Measurements from ENCODE around the gene XIRP2. TPM values are rescaled to one million over a fixed set of nuclear protein-coding genes. Genes with fewer than 3 reads are reported as not detected.

Gene XIRP2
- total RNA-seq, 1 donor from 2014 or later = 0.25 TPM

DNA sequence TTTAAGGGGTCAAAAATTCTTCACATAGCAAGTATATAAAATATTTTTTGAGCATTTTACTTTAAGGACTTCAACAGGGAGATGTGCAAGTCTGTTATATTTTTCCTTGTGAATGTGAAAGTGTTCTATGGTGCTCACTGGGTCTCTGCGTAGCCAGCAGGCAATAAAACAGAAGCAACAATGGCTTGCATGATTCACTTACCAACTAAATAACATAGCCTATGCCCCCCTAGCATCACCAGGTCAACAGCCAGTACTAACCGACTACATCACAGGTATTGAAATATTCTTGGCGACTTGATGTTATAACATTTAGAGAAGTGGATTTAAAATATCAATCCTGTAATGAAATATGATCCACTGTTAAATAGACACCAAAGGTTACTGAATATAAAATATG is 398.9 kb downstream of the XIRP2 start:
- no peak for FAIRE-seq
- H3K9me3 Mint-ChIP-seq (ENCODE audit: unreplicated experiment) = no peaks in the 10 kb centered on the region
- H3K4me2 ChIP-seq (ENCODE audit: low read length) = no peak overlapping the region

DNA sequence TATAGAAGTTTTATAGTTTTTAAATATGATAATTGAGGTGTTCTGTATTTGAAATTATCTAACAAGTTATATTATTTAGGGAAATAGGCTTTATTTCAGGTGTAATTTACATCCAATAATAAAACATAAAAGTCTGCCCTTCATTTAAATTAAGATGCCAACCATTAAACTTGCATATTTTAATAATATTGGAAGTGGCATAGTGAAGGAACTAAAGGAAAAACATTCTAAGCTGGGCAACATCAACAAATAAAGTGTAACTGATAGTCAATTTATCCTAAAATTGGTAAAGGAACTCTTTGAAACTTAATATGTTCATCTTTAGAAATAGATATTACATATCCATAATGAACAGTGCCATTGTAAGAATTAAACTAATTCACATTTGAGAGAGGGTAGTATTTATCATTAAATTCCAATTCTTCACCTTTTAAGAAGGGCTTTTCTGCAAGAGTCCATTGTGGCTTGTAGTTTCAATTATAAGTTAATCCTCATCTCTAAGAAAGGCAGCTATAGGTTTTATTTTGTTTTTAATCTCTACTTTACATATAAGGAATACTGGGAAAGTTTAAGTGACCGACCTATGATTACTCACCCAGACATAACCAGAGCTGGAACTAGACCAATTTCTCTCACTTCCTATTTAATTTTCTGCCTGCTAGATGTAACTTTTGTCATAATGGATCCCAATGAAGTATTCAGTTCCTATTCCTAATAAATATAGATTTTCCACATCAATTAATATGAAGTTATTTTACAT is 401.6 kb downstream of the XIRP2 start:
- Histone ChIP-seq H3K79me2 (ENCODE audit: insufficient read depth, low read length) (no peaks in the 10 kb centered on the region), H3K36me3 (ENCODE audit: insufficient read depth, low read length) (no peaks in the 10 kb centered on the region), H3K9me3 (ENCODE audit: insufficient read depth, low read depth, low read length) (no peaks in the 10 kb centered on the region), H3K4me1 (ENCODE audit: insufficient read depth, low read length) (peaks cover 5% of the 10 kb centered on the region), H3K27me3 (ENCODE audit: insufficient read depth, low read length) (no peaks in the 10 kb centered on the region), H3K4me2 (ENCODE audit: low read length) (no peak overlapping the region), H4K20me1 (ENCODE audit: insufficient read depth, low read length) (peaks cover 6% of the 10 kb centered on the region), H3K9ac (ENCODE audit: low read length) (no peak overlapping the region), H3K4me3 (ENCODE audit: insufficient read depth, low read depth, low read length) (no peak overlapping the region), H2AFZ (ENCODE audit: low read depth, low read length) (no peak overlapping the region), H3K27ac (ENCODE audit: low read depth, low read length) (no peak overlapping the region)
- Mint-ChIP-seq H3K4me1 (ENCODE audit: low read depth, unreplicated experiment) (peaks cover 5% of the 10 kb centered on the region), H3K4me3 (ENCODE audit: unreplicated experiment) (no peak overlapping the region), H3K36me3 (ENCODE audit: low read depth, unreplicated experiment) (no peaks in the 10 kb centered on the region), H3K27ac (ENCODE audit: unreplicated experiment) (peak overlapping the region; percentile 28), H3K9me3 (ENCODE audit: unreplicated experiment) (no peaks in the 10 kb centered on the region), H3K27me3 (ENCODE audit: low read depth, unreplicated experiment) (no peaks in the 10 kb centered on the region)
- DNase-seq (ENCODE audit: low read depth) (peak; percentile 5), FAIRE-seq (no peak)
- TF ChIP-seq, protein P1, sequence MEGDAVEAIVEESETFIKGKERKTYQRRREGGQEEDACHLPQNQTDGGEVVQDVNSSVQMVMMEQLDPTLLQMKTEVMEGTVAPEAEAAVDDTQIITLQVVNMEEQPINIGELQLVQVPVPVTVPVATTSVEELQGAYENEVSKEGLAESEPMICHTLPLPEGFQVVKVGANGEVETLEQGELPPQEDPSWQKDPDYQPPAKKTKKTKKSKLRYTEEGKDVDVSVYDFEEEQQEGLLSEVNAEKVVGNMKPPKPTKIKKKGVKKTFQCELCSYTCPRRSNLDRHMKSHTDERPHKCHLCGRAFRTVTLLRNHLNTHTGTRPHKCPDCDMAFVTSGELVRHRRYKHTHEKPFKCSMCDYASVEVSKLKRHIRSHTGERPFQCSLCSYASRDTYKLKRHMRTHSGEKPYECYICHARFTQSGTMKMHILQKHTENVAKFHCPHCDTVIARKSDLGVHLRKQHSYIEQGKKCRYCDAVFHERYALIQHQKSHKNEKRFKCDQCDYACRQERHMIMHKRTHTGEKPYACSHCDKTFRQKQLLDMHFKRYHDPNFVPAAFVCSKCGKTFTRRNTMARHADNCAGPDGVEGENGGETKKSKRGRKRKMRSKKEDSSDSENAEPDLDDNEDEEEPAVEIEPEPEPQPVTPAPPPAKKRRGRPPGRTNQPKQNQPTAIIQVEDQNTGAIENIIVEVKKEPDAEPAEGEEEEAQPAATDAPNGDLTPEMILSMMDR (IDR thresholded peaks at IDR 0.05; ENCODE audit: insufficient read depth, low read depth, low read length) = no peak
- no peak for TF ChIP-seq EZH2 (IDR thresholded peaks at IDR 0.05; ENCODE audit: insufficient read depth, low read length)

More for the DNA sequence above, 398.9 kb downstream of the XIRP2 start:
- no peaks in the 10 kb centered on the region for H3K27me3 Mint-ChIP-seq (ENCODE audit: low read depth, unreplicated experiment)
- no peak overlapping the region for H2AFZ ChIP-seq (ENCODE audit: low read depth, low read length)
- no peak overlapping the region for H3K4me3 ChIP-seq (ENCODE audit: insufficient read depth, low read depth, low read length)
- H3K4me1 ChIP-seq (ENCODE audit: insufficient read depth, low read length) = no peaks in the 10 kb centered on the region
- no peaks in the 10 kb centered on the region for H3K79me2 ChIP-seq (ENCODE audit: insufficient read depth, low read length)
- no peak overlapping the region for H3K9ac ChIP-seq (ENCODE audit: low read length)
- no peak for TF ChIP-seq EZH2 (IDR thresholded peaks at IDR 0.05; ENCODE audit: insufficient read depth, low read length)
- TF ChIP-seq, protein P1 (IDR thresholded peaks at IDR 0.05; ENCODE audit: insufficient read depth, low read depth, low read length) = no peak
- DNase-seq (ENCODE audit: low read depth) = no peak
- H3K27ac ChIP-seq (ENCODE audit: low read depth, low read length) = no peak overlapping the region
- H3K4me1 Mint-ChIP-seq (ENCODE audit: low read depth, unreplicated experiment) = peaks cover 5% of the 10 kb centered on the region
- H3K27ac Mint-ChIP-seq (ENCODE audit: unreplicated experiment) = no peak overlapping the region
- H3K36me3 Mint-ChIP-seq (ENCODE audit: low read depth, unreplicated experiment) = no peaks in the 10 kb centered on the region
- no peak overlapping the region for H3K4me3 Mint-ChIP-seq (ENCODE audit: unreplicated experiment)
- no peaks in the 10 kb centered on the region for H3K9me3 ChIP-seq (ENCODE audit: insufficient read depth, low read depth, low read length)
- H4K20me1 ChIP-seq (ENCODE audit: insufficient read depth, low read length) = no peaks in the 10 kb centered on the region
- H3K27me3 ChIP-seq (ENCODE audit: insufficient read depth, low read length) = no peaks in the 10 kb centered on the region
- no peaks in the 10 kb centered on the region for H3K36me3 ChIP-seq (ENCODE audit: insufficient read depth, low read length)
